IPS-20b (cell line): ENCODE data around the gene GPM6B.
A peak's percentile ranks its signal among the peaks of the same experiment; 100 is the strongest.

Source experiments
- H3K27ac ChIP-seq: one replicate; pipeline ENCODE4 v1.5.1; 2013; ENCODE audit warnings: low read length
- H3K27me3 ChIP-seq: 2 replicates; pipeline ENCODE4 v1.6.1; 2013; ENCODE audit warnings: mild to moderate bottlenecking, low read length, inconsistent platforms; ENCODE audit not compliant: insufficient read depth
- H3K36me3 ChIP-seq: 2 replicates; pipeline ENCODE4 v1.6.1; 2013; ENCODE audit warnings: low read depth, mild to moderate bottlenecking, inconsistent platforms, low read length, moderate library complexity; ENCODE audit not compliant: insufficient read depth
- H3K4me1 ChIP-seq: 2 replicates; pipeline ENCODE4 v1.6.1; 2013; ENCODE audit warnings: mild to moderate bottlenecking, control low read depth, inconsistent platforms, low read length, moderate library complexity; ENCODE audit not compliant: insufficient read depth
- H3K4me3 ChIP-seq: 2 replicates; pipeline ENCODE4 v1.5.1; 2013; ENCODE audit warnings: mild to moderate bottlenecking, low read length, inconsistent platforms
- H3K9ac ChIP-seq: 2 replicates; pipeline ENCODE4 v1.6.1; 2013; ENCODE audit warnings: low read depth, mild to moderate bottlenecking, inconsistent platforms, low read length, moderate library complexity
- H3K9me3 ChIP-seq: 2 replicates; pipeline ENCODE4 v1.6.1; 2013; ENCODE audit warnings: mild to moderate bottlenecking, low read depth, low read length, inconsistent platforms; ENCODE audit not compliant: insufficient read depth

GPM6B gene

GRCh38 chrX:13816643-13817627 is at the start of gene GPM6B:
TSS of gene GPM6B (minus strand) at chrX:13817093. CDS start at chrX:13816904, 189 bp downstream.
- Histone ChIP-seq H3K4me1 (peaks cover 12% of the 10 kb centered on the region), H3K36me3 (no peaks in the 10 kb centered on the region), H3K9me3 (no peaks in the 10 kb centered on the region), H3K9ac (peak within 1 kb of the TSS; percentile 64; the same call in 1 of the 2 replicates), H3K27me3 (no peaks in the 10 kb centered on the region), H3K27ac (no peak within 1 kb of the TSS), H3K4me3 (peak within 1 kb of the TSS; percentile 57; the same call in 1 of the 2 replicates)

GRCh38 chrX:13864264-13864663 is 47.4 kb upstream of the GPM6B start:
- Histone ChIP-seq H3K4me3 (no peak overlapping the region), H3K27me3 (no peaks in the 10 kb centered on the region), H3K9me3 (no peaks in the 10 kb centered on the region), H3K27ac (no peak overlapping the region), H3K4me1 (peaks cover 4% of the 10 kb centered on the region; the same call in 1 of the 2 replicates), H3K36me3 (no peaks in the 10 kb centered on the region), H3K9ac (no peak overlapping the region)

- Histone ChIP-seq H3K27ac (no peak overlapping the region), H3K36me3 (no peaks in the 10 kb centered on the region), H3K27me3 (no peaks in the 10 kb centered on the region), H3K4me1 (peaks cover 8% of the 10 kb centered on the region; the same call in 1 of the 2 replicates), H3K9ac (no peak overlapping the region), H3K4me3 (no peak overlapping the region), H3K9me3 (no peaks in the 10 kb centered on the region)
Observed at GRCh38 chrX:13863324-13863723, 46.4 kb upstream of the GPM6B start.

- Histone ChIP-seq H3K9me3 (no peaks in the 10 kb centered on the region), H3K9ac (no peak overlapping the region), H3K4me3 (no peak overlapping the region), H3K4me1 (peaks cover 21% of the 10 kb centered on the region), H3K27ac (no peak overlapping the region), H3K27me3 (no peaks in the 10 kb centered on the region), H3K36me3 (no peaks in the 10 kb centered on the region)
Observed at GRCh38 chrX:13859724-13860123, 42.8 kb upstream of the GPM6B start.

- H3K9ac ChIP-seq: no peak overlapping the region
- H3K4me1 ChIP-seq: peaks cover 21% of the 10 kb centered on the region
- H3K36me3 ChIP-seq: no peaks in the 10 kb centered on the region
Observed at GRCh38 chrX:13857804-13858203, 40.9 kb upstream of the GPM6B start.

GRCh38 chrX:13855689-13856450 is 39.0 kb upstream of the GPM6B start:
- Histone ChIP-seq H3K27ac (no peak overlapping the region), H3K9me3 (no peaks in the 10 kb centered on the region), H3K4me1 (peaks cover 21% of the 10 kb centered on the region), H3K9ac (peak overlapping the region; percentile 37; the same call in 1 of the 2 replicates), H3K4me3 (peak overlapping the region; percentile 37; the same call in 1 of the 2 replicates), H3K27me3 (no peaks in the 10 kb centered on the region), H3K36me3 (no peaks in the 10 kb centered on the region)

More at GRCh38 chrX:13857804-13858203, 40.9 kb upstream of the GPM6B start:
- no peaks in the 10 kb centered on the region for H3K9me3 ChIP-seq
- no peak overlapping the region for H3K27ac ChIP-seq
- no peaks in the 10 kb centered on the region for H3K27me3 ChIP-seq
- H3K4me3 ChIP-seq: no peak overlapping the region

- peaks cover 21% of the 10 kb centered on the region for H3K4me1 ChIP-seq
- H3K9me3 ChIP-seq: no peaks in the 10 kb centered on the region
- no peak overlapping the region for H3K4me3 ChIP-seq
- no peaks in the 10 kb centered on the region for H3K27me3 ChIP-seq
- no peak overlapping the region for H3K9ac ChIP-seq
- H3K27ac ChIP-seq: no peak overlapping the region
- no peaks in the 10 kb centered on the region for H3K36me3 ChIP-seq
Observed at GRCh38 chrX:13854003-13854402, 37.1 kb upstream of the GPM6B start.

GRCh38 chrX:13852001-13852695 is 35.3 kb upstream of the GPM6B start:
- Histone ChIP-seq H3K4me3 (no peak overlapping the region), H3K4me1 (peaks cover 10% of the 10 kb centered on the region), H3K27ac (no peak overlapping the region), H3K27me3 (no peaks in the 10 kb centered on the region), H3K36me3 (no peaks in the 10 kb centered on the region), H3K9ac (no peak overlapping the region), H3K9me3 (no peaks in the 10 kb centered on the region)

GRCh38 chrX:13845721-13846378 is 29.0 kb upstream of the GPM6B start:
- H3K4me3 ChIP-seq: no peak overlapping the region
- H3K9ac ChIP-seq: no peak overlapping the region
- H3K27me3 ChIP-seq: no peaks in the 10 kb centered on the region
- no peaks in the 10 kb centered on the region for H3K9me3 ChIP-seq
- H3K4me1 ChIP-seq: no peaks in the 10 kb centered on the region; the same call in 1 of the 2 replicates
- H3K27ac ChIP-seq: no peak overlapping the region
- H3K36me3 ChIP-seq: no peaks in the 10 kb centered on the region

GRCh38 chrX:13843150-13843721 is 26.3 kb upstream of the GPM6B start:
- H3K4me3 ChIP-seq: no peak overlapping the region
- H3K9me3 ChIP-seq: no peaks in the 10 kb centered on the region
- no peak overlapping the region for H3K27ac ChIP-seq
- no peaks in the 10 kb centered on the region for H3K36me3 ChIP-seq
- H3K27me3 ChIP-seq: no peaks in the 10 kb centered on the region
- H3K9ac ChIP-seq: no peak overlapping the region
- H3K4me1 ChIP-seq: peaks cover 5% of the 10 kb centered on the region; the same call in 1 of the 2 replicates
